Posterior cingulate gyrus (tissue), 11 donors: ENCODE data around the gene ATP7B.

Experiments used
- DNase-seq, 10 donors: peaks; one replicate each; pipeline versions ENCODE4 v3.0.0 to v3.0.0-alpha.2; 2020 to 2021; ENCODE audit warnings: mixed read lengths in 3 of 10
- intact Hi-C: fragments of 100-400 bp; cut with DNase I; formaldehyde crosslinking; loops from one replicate; pipeline ENCODE4 v1.15.1; 2023

ATP7B gene

GRCh38 chr13:51981355-51981754, 29.9 kb downstream of the ATP7B start:
- no peak for DNase-seq
- intact Hi-C loops, result no loop called here

- no peak for DNase-seq
- intact Hi-C loops, result no loop called here
Measured at GRCh38 chr13:51980908-51981307, 30.3 kb downstream of the ATP7B start.

GRCh38 chr13:51978796-51979556, 32.3 kb downstream of the ATP7B start:
- intact Hi-C loops, result no loop called here
- no peak for DNase-seq

GRCh38 chr13:51977625-51978024, 33.6 kb downstream of the ATP7B start:
- intact Hi-C loops, result no loop called here
- DNase-seq, result no peak

- no peak for DNase-seq
- intact Hi-C loops, result no loop called here
Measured at GRCh38 chr13:51976890-51977289, 34.4 kb downstream of the ATP7B start.

GRCh38 chr13:51976423-51976822, 34.8 kb downstream of the ATP7B start:
- intact Hi-C loops, result no loop called here
- DNase-seq, result no peak

- DNase-seq, result no peak
- intact Hi-C loops, result no loop called here
Measured at GRCh38 chr13:51974482-51974881, 36.8 kb downstream of the ATP7B start.

GRCh38 chr13:51971520-51972426, 39.5 kb downstream of the ATP7B start:
- intact Hi-C loops, result no loop called here
- no peak for DNase-seq

GRCh38 chr13:51970349-51970748, 40.9 kb downstream of the ATP7B start:
- intact Hi-C loops, result no loop called here
- no peak for DNase-seq

GRCh38 chr13:51967482-51968446, 43.5 kb downstream of the ATP7B start:
- DNase-seq, result no peak
- intact Hi-C loops, result no loop called here

GRCh38 chr13:51966186-51966585, 45.1 kb downstream of the ATP7B start:
- no peak for DNase-seq
- intact Hi-C loops, result no loop called here

- no peak for DNase-seq
- intact Hi-C loops, result no loop called here
Measured at GRCh38 chr13:51961493-51962403, 49.5 kb downstream of the ATP7B start.

- DNase-seq, result no peak
- intact Hi-C loops, result no loop called here
Measured at GRCh38 chr13:51960766-51961165, 50.5 kb downstream of the ATP7B start.

- DNase-seq, result no peak
- intact Hi-C loops, result no loop called here
Measured at GRCh38 chr13:51959773-51960172, 51.5 kb downstream of the ATP7B start.

GRCh38 chr13:51958217-51958547, 53.1 kb downstream of the ATP7B start:
- no peak for DNase-seq
- intact Hi-C loops, result no loop called here

- DNase-seq, result peak in 7 of 10 donors; percentile 19 to 92 (median 35)
- intact Hi-C loops, result no loop called here
Measured at GRCh38 chr13:51957377-51958216, 53.7 kb downstream of the ATP7B start.

GRCh38 chr13:51956717-51957116, 54.5 kb downstream of the ATP7B start:
- intact Hi-C loops, result no loop called here
- no peak for DNase-seq

- no peak for DNase-seq
- intact Hi-C loops, result no loop called here
Measured at GRCh38 chr13:51955816-51956603, 55.2 kb downstream of the ATP7B start.
